WTC11 (cell line): ENCODE data around the gene ADAM8.

Experiments
- ESRRA ChIP-seq: sonication (generic); formaldehyde crosslinking; IDR thresholded peaks from 2 replicates; pipeline ENCODE4 v1.8.1; 2022; ENCODE audit warnings: mild to moderate bottlenecking, missing genetic modification reagents, borderline replicate concordance
- FOXP1 ChIP-seq: sonication (generic); formaldehyde crosslinking; IDR thresholded peaks from 2 replicates; pipeline ENCODE4 v1.8.0; 2022; ENCODE audit warnings: missing genetic modification reagents, mild to moderate bottlenecking, moderate library complexity, borderline replicate concordance
- IRF1 ChIP-seq: sonication (generic); formaldehyde crosslinking; IDR thresholded peaks from 2 replicates; pipeline ENCODE4 v1.8.0; 2023; ENCODE audit warnings: missing genetic modification reagents
- NR1H2 ChIP-seq: sonication (generic); formaldehyde crosslinking; IDR thresholded peaks from 2 replicates; pipeline ENCODE4 v1.9.0; 2021; ENCODE audit warnings: mild to moderate bottlenecking, moderate library complexity, missing genetic modification reagents
- SP1 ChIP-seq: sonication (generic); formaldehyde crosslinking; conservative IDR thresholded peaks from 2 replicates; pipeline ENCODE4 v1.8.1; 2022; ENCODE audit warnings: missing genetic modification reagents
- TF ChIP-seq, protein P1 (sequence below): fragments of 200-600 bp; IDR thresholded peaks from 2 replicates; pipeline ENCODE4 v1.8.0; 2022; ENCODE audit warnings: antibody characterized with exemption
- TF ChIP-seq, protein P2 (sequence below): sonication (generic); formaldehyde crosslinking; conservative IDR thresholded peaks from 2 replicates; pipeline ENCODE4 v1.8.1; 2022; ENCODE audit warnings: mild to moderate bottlenecking, missing genetic modification reagents

DNA sequence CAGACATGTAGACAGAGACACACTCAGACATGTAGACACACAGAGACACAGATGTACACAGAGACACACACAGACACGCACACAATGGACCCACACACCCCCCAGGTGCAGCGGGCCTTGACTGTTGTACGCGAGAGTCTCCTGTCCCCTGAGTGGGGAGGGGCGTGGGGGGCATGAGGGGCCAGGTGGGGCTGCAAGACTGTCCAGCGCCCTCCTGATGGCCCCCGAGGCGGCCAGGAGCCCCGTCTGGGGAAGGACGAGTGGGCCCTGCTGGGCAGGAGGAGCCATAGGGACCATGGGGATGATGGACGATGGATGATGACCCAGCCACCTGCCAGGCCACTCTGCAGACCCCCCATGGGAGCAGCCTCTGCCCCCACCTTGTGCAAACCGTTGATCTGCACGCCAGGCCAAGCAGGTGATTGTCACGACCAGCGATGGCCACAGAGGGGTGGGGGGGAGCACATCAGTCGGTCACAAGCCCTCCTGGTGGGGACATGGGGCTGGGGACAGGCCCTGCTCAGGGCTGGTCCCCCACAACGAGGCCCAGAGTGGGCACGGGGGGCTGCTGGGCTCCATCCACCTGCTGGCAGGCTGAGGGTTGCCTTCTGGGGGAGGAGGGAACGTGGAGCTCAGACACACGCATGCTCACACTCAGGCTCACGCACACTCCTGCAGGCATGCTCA lies 27.4 kb downstream of the ADAM8 start:
- TF ChIP-seq SP1 (CRISPR knock-in tag) (no peak), FOXP1 (CRISPR knock-in tag) (no peak), NR1H2 (CRISPR knock-in tag) (no peak), IRF1 (no peak), ESRRA (CRISPR knock-in tag) (no peak)
- TF ChIP-seq, protein P1, sequence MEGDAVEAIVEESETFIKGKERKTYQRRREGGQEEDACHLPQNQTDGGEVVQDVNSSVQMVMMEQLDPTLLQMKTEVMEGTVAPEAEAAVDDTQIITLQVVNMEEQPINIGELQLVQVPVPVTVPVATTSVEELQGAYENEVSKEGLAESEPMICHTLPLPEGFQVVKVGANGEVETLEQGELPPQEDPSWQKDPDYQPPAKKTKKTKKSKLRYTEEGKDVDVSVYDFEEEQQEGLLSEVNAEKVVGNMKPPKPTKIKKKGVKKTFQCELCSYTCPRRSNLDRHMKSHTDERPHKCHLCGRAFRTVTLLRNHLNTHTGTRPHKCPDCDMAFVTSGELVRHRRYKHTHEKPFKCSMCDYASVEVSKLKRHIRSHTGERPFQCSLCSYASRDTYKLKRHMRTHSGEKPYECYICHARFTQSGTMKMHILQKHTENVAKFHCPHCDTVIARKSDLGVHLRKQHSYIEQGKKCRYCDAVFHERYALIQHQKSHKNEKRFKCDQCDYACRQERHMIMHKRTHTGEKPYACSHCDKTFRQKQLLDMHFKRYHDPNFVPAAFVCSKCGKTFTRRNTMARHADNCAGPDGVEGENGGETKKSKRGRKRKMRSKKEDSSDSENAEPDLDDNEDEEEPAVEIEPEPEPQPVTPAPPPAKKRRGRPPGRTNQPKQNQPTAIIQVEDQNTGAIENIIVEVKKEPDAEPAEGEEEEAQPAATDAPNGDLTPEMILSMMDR, result no peak
- TF ChIP-seq, protein P2, sequence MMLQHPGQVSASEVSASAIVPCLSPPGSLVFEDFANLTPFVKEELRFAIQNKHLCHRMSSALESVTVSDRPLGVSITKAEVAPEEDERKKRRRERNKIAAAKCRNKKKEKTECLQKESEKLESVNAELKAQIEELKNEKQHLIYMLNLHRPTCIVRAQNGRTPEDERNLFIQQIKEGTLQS (CRISPR knock-in tag), result no peak
